ENCODE measurements around the gene WNT2B.
"Not testable (repeated sequence)": the region's sequence is repeated elsewhere in the genome, so short reads cannot be mapped to it uniquely, and the experiment has no call there.

WNT2B gene

GRCh38 chr1:112508278-112509004 lies at the start of gene WNT2B:
Gene WNT2B, plus strand, starts transcription at chr1:112508965. Its CDS starts 298 bp downstream, at chr1:112509263.
- DNase-seq, result peak; percentile 31

GRCh38 chr1:112460615-112461014 lies 48.1 kb upstream of the WNT2B start:
- DNase-seq, result peak; percentile 38

GRCh38 chr1:112461200-112461871 lies 47.4 kb upstream of the WNT2B start:
- DNase-seq, result no peak

GRCh38 chr1:112462953-112463279 lies 45.8 kb upstream of the WNT2B start:
- no peak for DNase-seq

- no peak for DNase-seq
These were observed 44.3 kb upstream of the WNT2B start for GRCh38 chr1:112464501-112464900.

- no peak for DNase-seq
These were observed 43.6 kb upstream of the WNT2B start for GRCh38 chr1:112465122-112465521.

- peak; percentile 93 for DNase-seq
These were observed 42.6 kb upstream of the WNT2B start for GRCh38 chr1:112466078-112466660.

GRCh38 chr1:112470324-112470723 lies 38.4 kb upstream of the WNT2B start:
- DNase-seq, result not testable (repeated sequence)

GRCh38 chr1:112470966-112471365 lies 37.8 kb upstream of the WNT2B start:
- no peak for DNase-seq

- no peak for DNase-seq
These were observed 36.6 kb upstream of the WNT2B start for GRCh38 chr1:112472142-112472541.

GRCh38 chr1:112477550-112477949 lies 31.2 kb upstream of the WNT2B start:
- no peak for DNase-seq

- no peak for DNase-seq
These were observed 30.5 kb upstream of the WNT2B start for GRCh38 chr1:112478314-112478713.

- DNase-seq, result not testable (repeated sequence)
These were observed 22.7 kb upstream of the WNT2B start for GRCh38 chr1:112486063-112486462.

GRCh38 chr1:112487686-112488085 lies 21.1 kb upstream of the WNT2B start:
- DNase-seq, result not testable (repeated sequence)

- DNase-seq, result no peak
These were observed 20.6 kb upstream of the WNT2B start for GRCh38 chr1:112488141-112488540.

- no peak for DNase-seq
These were observed 16.7 kb upstream of the WNT2B start for GRCh38 chr1:112492076-112492475.

- no peak for DNase-seq
These were observed 15.4 kb upstream of the WNT2B start for GRCh38 chr1:112493351-112493750.

GRCh38 chr1:112496290-112496689 lies 12.5 kb upstream of the WNT2B start:
- no peak for DNase-seq

GRCh38 chr1:112501810-112502641 lies 6.7 kb upstream of the WNT2B start:
- DNase-seq, result peak; percentile 59

- no peak for DNase-seq
These were observed 5.9 kb upstream of the WNT2B start for GRCh38 chr1:112502826-112503225.

GRCh38 chr1:112504001-112504660 lies 4.6 kb upstream of the WNT2B start:
- no peak for DNase-seq

- no peak for DNase-seq
These were observed 3.9 kb upstream of the WNT2B start for GRCh38 chr1:112504661-112505399.
